ENCODE results near the gene IKZF3. TPM values are rescaled to one million over a fixed set of nuclear protein-coding genes. Genes with fewer than 3 reads are reported as not detected.

IKZF3 gene
- total and polyA plus RNA-seq, 7 experiments from 2014 or later = 9.7 to 77.8 (median 55.5) TPM

DNA sequence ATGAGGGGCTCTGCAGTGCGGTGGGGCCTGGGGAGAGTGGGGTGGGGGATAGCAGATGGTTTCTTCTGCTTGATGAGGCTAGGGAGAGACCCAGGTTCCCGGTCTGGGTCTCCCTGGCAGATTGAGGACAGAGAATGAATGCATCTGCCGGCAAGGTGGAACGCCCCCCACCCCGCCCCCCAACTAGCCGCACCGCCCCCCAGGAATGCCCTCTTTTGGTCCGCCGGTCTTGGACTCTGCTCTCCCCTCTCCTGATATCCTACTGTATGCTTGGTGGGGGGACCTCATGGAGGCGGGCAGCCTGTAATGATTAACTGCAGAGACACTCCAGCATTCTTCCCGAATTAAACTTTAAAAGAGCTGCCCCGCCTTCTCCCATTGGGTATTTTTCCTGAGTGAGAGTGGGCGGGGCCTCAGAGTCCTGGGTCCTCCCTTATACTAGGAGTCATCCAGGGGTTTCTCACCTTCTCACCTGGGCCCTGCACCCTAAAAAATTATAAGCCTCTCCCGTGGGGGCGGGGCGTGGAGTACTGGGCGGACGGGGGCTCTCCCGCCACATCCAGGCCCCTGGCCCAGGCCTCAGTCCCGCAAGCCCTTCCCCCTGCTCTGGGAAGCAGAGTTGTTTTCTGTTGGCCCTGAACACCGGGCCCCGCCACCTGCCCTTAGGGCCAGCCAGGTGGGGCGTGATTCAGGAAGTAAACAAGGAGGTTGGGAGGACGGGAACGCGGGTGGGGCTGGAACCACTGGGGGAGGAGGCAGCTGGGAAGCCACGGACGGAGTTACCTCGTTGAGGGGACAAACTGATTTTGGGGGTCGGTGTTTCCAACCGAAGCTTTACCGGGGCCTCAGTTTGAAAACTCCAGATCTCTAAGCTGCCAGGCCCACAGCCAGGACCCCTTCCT lies 124.9 kb downstream of the IKZF3 start:
- H3K9me3 Mint-ChIP-seq = peaks cover 0 to 4% (median 0%) of the 10 kb centered on the region in 11 donors
- ATAC-seq (peak; percentile 2), DNase-seq (no peak)
- Histone ChIP-seq H3K27ac (ENCODE audit: low read depth, low read length) (no peak overlapping the region), H3K4me3 (ENCODE audit: low read length) (no peak overlapping the region), H3K9me3 (ENCODE audit: control insufficient read depth in 2 of 3, low read length in 3 of 3) (no peaks in the 10 kb centered on the region), H3K4me1 (ENCODE audit: control insufficient read depth in 2 of 2, insufficient read depth in 2 of 2, low read length in 2 of 2) (peaks cover 0 to 12% of the 10 kb centered on the region in 2 donors), H3K27me3 (ENCODE audit: control insufficient read depth in 2 of 2, insufficient read depth in 2 of 2, low read length in 2 of 2) (no peaks in the 10 kb centered on the region), H3K36me3 (ENCODE audit: control insufficient read depth in 2 of 3, insufficient read depth in 3 of 3, low read length in 3 of 3) (no peaks in the 10 kb centered on the region)
- H3K27ac Mint-ChIP-seq = peak overlapping the region in 4 of 9 donors; percentile 29 to 80 (median 41)
- intact Hi-C loops (cut with micrococcal nuclease) = loop anchor here in 1 of 2 donors (5.0 to 10.0 kb wide), 2 partner anchors 192 to 334 kb away; partner anchors contain the start of gene FBXL20
- POLR2A ChIA-PET = interaction anchor here (1.4 kb wide), 1 partner anchor 14 kb away, joined by 3 read pairs; no protein-coding TSS in a partner anchor
- H3K27me3 Mint-ChIP-seq = peaks cover 6 to 32% (median 13%) of the 10 kb centered on the region in 5 donors
- peak overlapping the region in 9 of 10 donors; percentile 44 to 89 (median 82) for H3K4me3 Mint-ChIP-seq
- CTCF ChIA-PET = no interaction called here
- peaks cover 0 to 4% (median 0%) of the 10 kb centered on the region in 5 donors for H3K36me3 Mint-ChIP-seq
- H3K4me1 Mint-ChIP-seq = peaks cover 5 to 29% (median 15%) of the 10 kb centered on the region in 7 donors

DNA sequence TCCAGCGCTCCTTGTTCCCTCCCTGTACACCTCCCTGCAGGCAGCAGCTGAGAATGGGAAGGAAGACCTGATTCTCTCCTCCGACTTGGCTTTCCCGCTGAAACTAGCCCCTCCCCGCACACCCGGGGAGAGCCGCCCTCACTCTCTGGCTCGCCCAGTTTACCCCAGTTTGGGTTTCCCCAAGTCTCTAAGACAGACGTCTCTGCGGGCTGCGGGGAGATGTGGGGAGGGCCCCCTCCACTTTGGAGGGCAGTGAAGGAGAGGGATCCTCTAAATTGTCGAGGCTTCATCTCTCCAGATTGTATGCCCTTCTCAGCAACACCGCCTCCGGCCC lies 125.6 kb downstream of the IKZF3 start:
- no peaks in the 10 kb centered on the region for H3K27me3 ChIP-seq (ENCODE audit: control insufficient read depth in 2 of 2, insufficient read depth in 2 of 2, low read length in 2 of 2)
- Mint-ChIP-seq H3K9me3 (peaks cover 0 to 4% (median 0%) of the 10 kb centered on the region in 11 donors), H3K27ac (peak overlapping the region in 5 of 9 donors; percentile 29 to 80 (median 48)), H3K4me1 (peaks cover 5 to 29% (median 15%) of the 10 kb centered on the region in 7 donors), H3K36me3 (peaks cover 0 to 4% (median 0%) of the 10 kb centered on the region in 5 donors), H3K27me3 (peaks cover 6 to 32% (median 13%) of the 10 kb centered on the region in 5 donors), H3K4me3 (peak overlapping the region; percentile 69 to 89 (median 82))
- H3K27ac ChIP-seq (ENCODE audit: low read depth, low read length) = no peak overlapping the region
- ATAC-seq = peak; percentile 98
- intact Hi-C loops (cut with micrococcal nuclease) = loop anchor here in 1 of 2 donors (5.0 to 10.0 kb wide), 2 partner anchors 191 to 334 kb away; partner anchors contain the start of gene FBXL20
- no peaks in the 10 kb centered on the region for H3K36me3 ChIP-seq (ENCODE audit: control insufficient read depth in 2 of 3, insufficient read depth in 3 of 3, low read length in 3 of 3)
- CTCF ChIA-PET = no interaction called here
- peak overlapping the region; percentile 16 for H3K4me3 ChIP-seq (ENCODE audit: low read length)
- POLR2A ChIA-PET = interaction anchor here (1.4 kb wide), 1 partner anchor 15 kb away, joined by 3 read pairs; no protein-coding TSS in a partner anchor
- peaks cover 0 to 12% of the 10 kb centered on the region in 2 donors for H3K4me1 ChIP-seq (ENCODE audit: control insufficient read depth in 2 of 2, insufficient read depth in 2 of 2, low read length in 2 of 2)
- peak; percentile 26 to 80 (median 47) for DNase-seq
- no peaks in the 10 kb centered on the region for H3K9me3 ChIP-seq (ENCODE audit: control insufficient read depth in 2 of 3, low read length in 3 of 3)

DNA sequence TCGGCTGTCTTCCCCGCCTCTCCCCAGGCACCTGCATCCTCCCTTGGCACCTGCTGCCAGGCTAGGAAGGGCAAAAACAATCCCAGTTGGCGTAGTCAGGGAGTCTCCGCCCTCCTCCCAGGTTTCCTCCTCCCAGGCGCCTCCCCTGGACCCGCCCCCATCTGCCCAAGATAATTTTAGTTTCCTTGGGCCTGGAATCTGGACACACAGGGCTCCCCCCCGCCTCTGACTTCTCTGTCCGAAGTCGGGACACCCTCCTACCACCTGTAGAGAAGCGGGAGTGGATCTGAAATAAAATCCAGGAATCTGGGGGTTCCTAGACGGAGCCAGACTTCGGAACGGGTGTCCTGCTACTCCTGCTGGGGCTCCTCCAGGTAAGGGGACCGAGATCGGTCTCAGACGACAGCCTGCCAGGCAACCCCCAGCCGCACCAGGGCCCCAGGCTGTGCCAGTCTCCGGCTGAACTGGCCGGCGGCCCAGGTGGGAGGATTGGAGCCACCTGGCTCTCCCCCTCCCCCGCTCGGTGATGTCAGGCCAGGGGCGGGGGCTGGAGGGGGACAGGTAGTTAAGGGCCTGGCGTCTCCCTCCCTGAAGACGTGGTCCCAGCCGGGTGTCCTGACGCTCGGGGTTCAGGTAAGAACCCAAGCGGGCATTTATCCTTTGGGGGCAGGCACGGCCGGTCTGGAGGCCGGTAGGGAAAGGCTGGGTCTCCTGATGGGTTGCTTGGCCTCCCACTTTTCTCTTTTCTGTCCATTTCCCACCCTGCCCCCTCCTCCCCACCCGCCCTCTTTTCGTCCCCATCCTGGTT lies 126.1 kb downstream of the IKZF3 start, which contains the start of gene GRB7:
Gene GRB7, plus strand, starts transcription at position 179 of the 808 bp plus-strand sequence. CDS start 4,364 bp downstream, outside the sequence.
- no peak for DNase-seq
- ATAC-seq = no peak
- H3K36me3 Mint-ChIP-seq = peaks cover 0 to 4% (median 0%) of the 10 kb centered on the region in 5 donors
- H3K4me3 Mint-ChIP-seq = peak within 1 kb of the TSS; percentile 69 to 89 (median 82)
- H3K4me3 ChIP-seq (ENCODE audit: low read length) = peak within 1 kb of the TSS; percentile 16
- H3K27ac ChIP-seq (ENCODE audit: low read depth, low read length) = no peak within 1 kb of the TSS
- peaks cover 6 to 32% (median 13%) of the 10 kb centered on the region in 5 donors for H3K27me3 Mint-ChIP-seq
- ChIA-PET POLR2A (no interaction called here), CTCF (no interaction called here)
- no peaks in the 10 kb centered on the region for H3K36me3 ChIP-seq (ENCODE audit: control insufficient read depth in 2 of 3, insufficient read depth in 3 of 3, low read length in 3 of 3)
- no peaks in the 10 kb centered on the region for H3K9me3 ChIP-seq (ENCODE audit: control insufficient read depth in 2 of 3, low read length in 3 of 3)
- peak within 1 kb of the TSS in 5 of 9 donors; percentile 29 to 80 (median 48) for H3K27ac Mint-ChIP-seq
- intact Hi-C loops (cut with micrococcal nuclease) = loop anchor here in 1 of 2 donors (5.0 to 10.0 kb wide), 2 partner anchors 191 to 333 kb away; partner anchors contain the start of gene FBXL20
- no peaks in the 10 kb centered on the region for H3K27me3 ChIP-seq (ENCODE audit: control insufficient read depth in 2 of 2, insufficient read depth in 2 of 2, low read length in 2 of 2)
- peaks cover 5 to 29% (median 15%) of the 10 kb centered on the region in 7 donors for H3K4me1 Mint-ChIP-seq
- peaks cover 0 to 12% of the 10 kb centered on the region in 2 donors for H3K4me1 ChIP-seq (ENCODE audit: control insufficient read depth in 2 of 2, insufficient read depth in 2 of 2, low read length in 2 of 2)
- H3K9me3 Mint-ChIP-seq = peaks cover 0 to 4% (median 0%) of the 10 kb centered on the region in 11 donors

DNA sequence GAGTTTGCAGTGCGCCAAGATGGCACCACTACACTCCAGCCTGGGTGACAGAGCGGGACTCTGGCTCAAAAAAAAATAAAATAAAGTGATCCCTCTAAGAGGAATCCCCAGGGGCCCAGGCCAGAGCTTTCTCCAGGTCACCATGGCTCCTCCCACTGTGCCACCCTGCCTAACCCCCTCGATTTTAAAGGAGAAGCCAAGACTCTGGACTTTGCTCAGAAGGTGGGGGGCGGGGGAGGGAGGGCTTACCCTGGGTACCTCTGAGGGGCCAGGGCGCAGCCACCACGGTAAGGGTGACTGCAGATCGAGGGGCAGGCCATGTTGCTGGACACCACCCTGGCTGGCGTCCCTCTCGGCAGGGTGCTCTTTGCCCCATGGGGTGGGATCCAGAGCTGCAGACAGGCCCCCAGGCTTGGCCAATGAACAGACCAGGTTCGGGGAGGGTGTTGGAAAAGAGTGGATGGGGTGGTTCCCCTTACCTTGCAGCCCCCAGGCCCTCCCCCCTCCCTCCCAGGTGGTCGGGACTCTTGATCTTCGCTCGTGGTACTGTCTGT lies 126.8 kb downstream of the IKZF3 start:
- no peak overlapping the region for H3K27ac Mint-ChIP-seq

DNA sequence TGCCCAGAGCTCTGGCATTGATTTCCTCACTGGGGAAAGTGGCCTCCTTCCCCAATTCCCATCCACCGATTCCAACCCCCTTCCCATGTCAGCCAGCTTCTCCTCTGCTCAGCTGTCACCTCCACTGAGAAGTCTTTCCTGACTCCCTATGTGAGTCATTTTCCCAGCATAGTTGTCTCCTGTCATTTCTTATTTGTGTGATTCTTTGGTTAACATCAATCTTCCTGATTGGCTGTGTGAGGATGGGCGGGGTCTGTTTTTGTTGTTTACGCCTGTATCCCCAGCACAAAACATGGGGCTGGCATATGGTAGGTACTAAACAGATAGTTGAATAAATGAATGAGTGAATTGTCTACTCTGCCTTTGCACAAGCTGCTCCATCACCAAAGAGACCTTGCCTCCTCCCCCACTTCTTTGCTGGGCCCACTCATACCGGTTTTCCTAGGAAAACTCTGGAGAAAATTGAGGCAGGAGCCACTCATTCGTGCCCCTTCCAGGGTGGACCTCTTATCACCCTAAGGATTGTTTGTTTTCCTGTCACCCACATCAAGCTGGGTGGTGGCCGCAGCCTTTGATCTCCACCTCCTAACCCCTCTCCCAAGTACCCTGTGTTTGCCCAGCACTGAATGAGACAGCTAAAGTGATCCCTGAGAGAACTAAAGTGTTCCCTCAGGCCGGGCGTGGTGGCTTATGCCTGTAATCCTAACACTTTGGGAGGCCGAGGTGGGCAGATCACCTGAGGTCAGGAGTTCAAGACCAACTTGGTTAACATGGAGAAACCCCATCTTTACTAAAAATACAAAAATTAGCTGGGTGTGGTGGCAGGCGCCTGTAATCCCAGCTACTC lies 127.6 kb downstream of the IKZF3 start:
- POLR2A ChIA-PET = interaction anchor here (0.6 kb wide), 1 partner anchor 12 kb away, joined by 3 read pairs; no protein-coding TSS in a partner anchor

More for the DNA sequence above, 126.8 kb downstream of the IKZF3 start:
- ATAC-seq (no peak), DNase-seq (no peak)
- Mint-ChIP-seq H3K4me3 (peak overlapping the region in 6 of 10 donors; percentile 41 to 89 (median 56)), H3K27me3 (peaks cover 6 to 30% (median 13%) of the 10 kb centered on the region in 5 donors), H3K9me3 (peaks cover 0 to 4% (median 0%) of the 10 kb centered on the region in 11 donors), H3K36me3 (peaks cover 0 to 4% (median 0%) of the 10 kb centered on the region in 5 donors), H3K4me1 (peaks cover 6 to 31% (median 15%) of the 10 kb centered on the region in 7 donors)
- Histone ChIP-seq H3K4me1 (ENCODE audit: control insufficient read depth in 2 of 2, insufficient read depth in 2 of 2, low read length in 2 of 2) (peaks cover 0 to 12% of the 10 kb centered on the region in 2 donors), H3K9me3 (ENCODE audit: control insufficient read depth in 2 of 3, low read length in 3 of 3) (no peaks in the 10 kb centered on the region), H3K27ac (ENCODE audit: low read depth, low read length) (no peak overlapping the region), H3K36me3 (ENCODE audit: control insufficient read depth in 2 of 3, insufficient read depth in 3 of 3, low read length in 3 of 3) (no peaks in the 10 kb centered on the region), H3K4me3 (ENCODE audit: low read length) (no peak overlapping the region), H3K27me3 (ENCODE audit: control insufficient read depth in 2 of 2, insufficient read depth in 2 of 2, low read length in 2 of 2) (no peaks in the 10 kb centered on the region)
- CTCF ChIA-PET = no interaction called here
- POLR2A ChIA-PET = no interaction called here
- intact Hi-C loops (cut with micrococcal nuclease) = loop anchor here in 1 of 2 donors (5.0 to 10.0 kb wide), 2 partner anchors 190 to 332 kb away; partner anchors contain the start of gene FBXL20

More for the DNA sequence above, 127.6 kb downstream of the IKZF3 start:
- peaks cover 6 to 30% (median 13%) of the 10 kb centered on the region in 5 donors for H3K27me3 Mint-ChIP-seq
- H3K27me3 ChIP-seq (ENCODE audit: control insufficient read depth in 2 of 2, insufficient read depth in 2 of 2, low read length in 2 of 2) = no peaks in the 10 kb centered on the region
- no peak overlapping the region for H3K4me3 ChIP-seq (ENCODE audit: low read length)
- peaks cover 0 to 12% of the 10 kb centered on the region in 2 donors for H3K4me1 ChIP-seq (ENCODE audit: control insufficient read depth in 2 of 2, insufficient read depth in 2 of 2, low read length in 2 of 2)
- H3K36me3 Mint-ChIP-seq = peaks cover 0 to 4% (median 0%) of the 10 kb centered on the region in 5 donors
- H3K4me3 Mint-ChIP-seq = no peak overlapping the region
- H3K36me3 ChIP-seq (ENCODE audit: control insufficient read depth in 2 of 3, insufficient read depth in 3 of 3, low read length in 3 of 3) = no peaks in the 10 kb centered on the region
- no peak overlapping the region for H3K27ac ChIP-seq (ENCODE audit: low read depth, low read length)
- H3K4me1 Mint-ChIP-seq = peaks cover 6 to 31% (median 15%) of the 10 kb centered on the region in 7 donors
- no peaks in the 10 kb centered on the region for H3K9me3 ChIP-seq (ENCODE audit: control insufficient read depth in 2 of 3, low read length in 3 of 3)
- intact Hi-C loops (cut with micrococcal nuclease) = loop anchor here in 1 of 2 donors (5.0 to 10.0 kb wide), 2 partner anchors 189 to 332 kb away; partner anchors contain the start of gene FBXL20
- CTCF ChIA-PET = interaction anchor here (1.1 kb wide), 1 partner anchor 113 kb away, joined by 3 read pairs; no protein-coding TSS in a partner anchor
- no peak for DNase-seq
- peaks cover 0 to 4% (median 0%) of the 10 kb centered on the region in 11 donors for H3K9me3 Mint-ChIP-seq
- H3K27ac Mint-ChIP-seq = no peak overlapping the region
- no peak for ATAC-seq

Measured in naive thymus-derived CD4-positive, alpha-beta T cell (primary cell).